BJ (cell line): Measurements from ENCODE around the gene AGT. TPM values are rescaled to one million over a fixed set of nuclear protein-coding genes. Genes with fewer than 3 reads are reported as not detected.
"Not testable (repeated sequence)": the region's sequence is repeated elsewhere in the genome, so short reads cannot be mapped to it uniquely, and the experiment has no call there.

Source experiments
- CTCF ChIA-PET: fragments of 350-600 bp; formaldehyde crosslinking; extraction: SDS; loops from one replicate; lab custom pipeline; 2021; ENCODE audit warnings: antibody characterized with exemption, inconsistent platforms; lab: Yijun Ruan, JAX
- POLR2A ChIA-PET: fragments of 300-600 bp; sonication (Branson Sonifier 250); formaldehyde crosslinking; extraction: SDS; loops from one replicate; lab custom pipeline; 2021; ENCODE audit warnings: antibody characterized with exemption; lab: Charles Lee
- DNase-seq: peaks from one replicate; pipeline ENCODE4 v3.0.0-alpha.2; 2011; ENCODE audit warnings: low read depth
- H3K27me3 ChIP-seq: 2 replicates; pipeline ENCODE4 v1.6.0; 2011; ENCODE audit warnings: low read length; ENCODE audit not compliant: control insufficient read depth, insufficient read depth
- H3K36me3 ChIP-seq: 2 replicates; pipeline ENCODE4 v1.5.1; 2011; ENCODE audit warnings: low read length; ENCODE audit not compliant: control insufficient read depth, insufficient read depth
- H3K4me3 ChIP-seq: 2 replicates; pipeline ENCODE4 v1.5.1; 2011; ENCODE audit warnings: low read depth, mild to moderate bottlenecking, control low read depth, low read length
- CTCF ChIP-seq: IDR thresholded peaks from 2 replicates; pipeline ENCODE4 v1.5.1; 2011; ENCODE audit warnings: low read depth, mild to moderate bottlenecking, control low read depth, inconsistent platforms, low read length, moderate library complexity; ENCODE audit not compliant: insufficient read depth
- polyA plus RNA-seq: library from polyadenylated mRNA; depleted of rRNA; stranded (reverse); fragments of >200 nt; gene quantifications from 2 replicates; pipeline ENCODE4 v1.2.3, GENCODE V29; 2011

Gene AGT
- polyA plus RNA-seq, 1 experiment, result 4.1 TPM

GRCh38 chr1:230730977-230731376 is 17.1 kb upstream of the AGT start:
- TF ChIP-seq CTCF, result no peak
- ChIA-PET CTCF (interaction anchor here (1.1 to 2.1 kb wide), 3 partner anchors 11 to 14 kb away, joined by 3 to 7 read pairs (median 6); no protein-coding TSS in a partner anchor), POLR2A (no interaction called here)
- 0 out of 2 replicates have a peak, but pooled peaks cover 3% of the 10 kb centered on the region for H3K27me3 ChIP-seq
- no peak overlapping the region for H3K4me3 ChIP-seq
- DNase-seq, result no peak
- H3K36me3 ChIP-seq, result no peaks in the 10 kb centered on the region

- ChIA-PET CTCF (no interaction called here), POLR2A (no interaction called here)
- DNase-seq, result no peak
- TF ChIP-seq CTCF, result no peak
- H3K4me3 ChIP-seq, result no peak overlapping the region
- no peaks in the 10 kb centered on the region for H3K36me3 ChIP-seq
- 0 out of 2 replicates have a peak, but pooled peaks cover 3% of the 10 kb centered on the region for H3K27me3 ChIP-seq
Observed at GRCh38 chr1:230728710-230729392, 14.9 kb upstream of the AGT start.

DNA sequence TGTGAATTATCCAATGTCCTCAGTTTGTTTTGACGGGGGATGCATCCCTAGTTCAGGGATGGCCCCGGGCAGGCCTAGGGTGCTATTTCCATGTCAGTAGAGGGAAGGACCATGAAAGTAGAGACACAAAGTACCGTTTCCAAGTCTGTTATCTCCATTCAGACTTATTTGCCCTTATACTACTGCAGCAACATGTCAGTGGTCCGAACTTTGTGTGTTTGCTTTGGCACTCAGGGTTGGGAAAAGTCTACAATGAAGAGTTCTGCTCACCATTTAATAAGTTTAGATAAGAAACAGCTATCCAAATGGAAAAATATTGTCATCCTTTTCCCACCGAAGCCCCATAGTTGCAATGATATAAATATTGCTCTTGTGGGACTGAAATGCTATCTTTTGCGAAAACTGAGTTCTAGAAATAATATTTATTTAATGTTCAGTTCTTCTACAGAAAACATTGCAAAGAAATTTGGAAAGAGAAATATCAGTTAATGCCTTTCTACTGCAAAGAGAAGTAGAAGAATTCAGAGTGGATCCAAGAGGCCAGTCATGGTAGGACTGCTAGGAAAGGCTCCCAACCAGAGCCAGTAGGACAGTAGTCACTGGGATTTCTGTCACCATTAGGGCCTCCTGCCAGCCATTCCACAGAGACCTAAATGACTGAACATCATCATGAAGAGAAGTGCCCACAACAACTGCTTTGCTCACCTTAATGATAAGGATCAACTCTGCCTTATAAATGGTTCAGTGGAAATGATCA is 11.5 kb upstream of the AGT start:
- H3K36me3 ChIP-seq, result no peaks in the 10 kb centered on the region
- H3K27me3 ChIP-seq, result 0 out of 2 replicates have a peak, but pooled peaks cover 3% of the 10 kb centered on the region
- ChIA-PET POLR2A (no interaction called here), CTCF (no interaction called here)
- H3K4me3 ChIP-seq, result no peak overlapping the region
- no peak for DNase-seq
- no peak for TF ChIP-seq CTCF

DNA sequence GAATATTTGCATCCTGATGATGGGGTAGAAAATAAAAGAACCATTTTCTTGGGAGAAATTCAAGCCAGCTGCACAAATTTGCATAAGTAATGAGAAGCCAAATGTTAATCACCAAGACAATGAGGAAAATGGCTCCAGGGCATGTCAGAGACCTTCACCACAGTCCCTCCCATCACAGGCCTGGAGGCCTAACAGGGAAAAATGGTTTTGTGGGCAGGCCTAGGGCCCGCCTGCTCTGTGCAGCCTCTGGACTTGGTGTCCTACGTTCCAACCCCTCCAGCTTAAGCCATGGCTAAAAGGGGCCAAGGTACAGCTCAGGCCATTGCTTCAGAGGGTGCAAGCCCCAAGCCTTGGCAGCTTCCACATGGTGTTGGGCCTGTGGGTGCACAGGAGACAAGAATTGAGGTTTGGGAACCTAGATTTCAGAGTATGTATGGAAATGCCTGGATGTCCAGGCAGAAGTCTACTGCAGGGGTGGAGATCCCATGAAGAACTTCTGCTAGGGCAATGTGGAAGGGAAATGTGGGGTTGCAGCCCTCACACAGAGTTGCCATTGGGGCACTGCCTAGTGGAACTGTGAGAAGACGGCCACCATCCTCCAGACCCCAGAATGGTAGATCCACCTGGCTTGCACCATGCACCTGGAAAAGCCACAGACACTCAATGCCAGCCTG is 8.1 kb upstream of the AGT start:
- CTCF ChIA-PET, result interaction anchor here (1.1 to 1.3 kb wide), 2 partner anchors 11 to 51 kb away, joined by 3 read pairs; no protein-coding TSS in a partner anchor
- POLR2A ChIA-PET, H3K27me3 ChIP-seq, DNase-seq, H3K36me3 ChIP-seq, H3K4me3 ChIP-seq: not testable (repeated sequence)

- ChIA-PET POLR2A (no interaction called here), CTCF (interaction anchor here (1.0 to 2.6 kb wide), 2 partner anchors 14 to 81 kb away, joined by 3 to 7 read pairs; no protein-coding TSS in a partner anchor)
- no peak for DNase-seq
Observed at GRCh38 chr1:230717251-230717650, 3.3 kb upstream of the AGT start.

DNA sequence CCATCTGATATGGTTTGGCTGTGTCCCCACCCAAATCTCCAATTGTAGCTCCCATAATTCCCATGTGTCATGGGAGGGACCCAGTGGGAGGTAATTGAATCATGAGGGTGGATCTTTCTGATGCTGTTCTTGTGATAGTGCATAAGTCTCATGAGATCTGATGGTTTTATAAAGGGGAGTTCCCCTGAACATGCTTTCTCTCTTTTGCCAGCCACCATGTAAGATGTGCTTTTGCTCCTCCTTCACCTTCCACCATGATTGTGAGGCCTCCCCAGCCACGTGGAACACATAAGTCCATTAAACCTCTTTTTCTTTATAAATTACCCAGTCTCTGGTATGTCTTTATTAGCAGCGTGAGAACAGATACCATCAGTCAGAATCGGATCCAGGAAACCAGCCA is 2.5 kb upstream of the AGT start:
- POLR2A ChIA-PET, H3K27me3 ChIP-seq, DNase-seq, H3K4me3 ChIP-seq, H3K36me3 ChIP-seq: not testable (repeated sequence)
- CTCF ChIA-PET, result interaction anchor here (1.0 to 2.6 kb wide), 2 partner anchors 15 to 82 kb away, joined by 3 to 7 read pairs; no protein-coding TSS in a partner anchor

More at GRCh38 chr1:230717251-230717650, 3.3 kb upstream of the AGT start:
- no peak overlapping the region for H3K4me3 ChIP-seq
- H3K27me3 ChIP-seq, result no peaks in the 10 kb centered on the region
- no peaks in the 10 kb centered on the region for H3K36me3 ChIP-seq
- no peak for TF ChIP-seq CTCF
